Activated T-cell treated with anti-CD3 and anti-CD28 coated beads, Interleukin-2, amount 50 U/mL, for 72 hours (primary cell): ENCODE results near the gene SLC38A3. TPM values are rescaled to one million over a fixed set of nuclear protein-coding genes. Genes with fewer than 3 reads are reported as not detected.
"Not testable (repeated sequence)": the region's sequence is repeated elsewhere in the genome, so short reads cannot be mapped to it uniquely, and the experiment has no call there.

ENCODE experiments used
- ATAC-seq, 2 donors: fragments of 150-1000 bp; cut with Tn5 transposase; replicated peaks in 1 of 2; 2 replicates each; pipeline ENCODE4 v1.10.0; 2021; ENCODE audit warnings: moderate library complexity in 2 of 2, mild to moderate bottlenecking in 1 of 2
- DNase-seq, 2 donors: peaks; one replicate each; pipeline ENCODE4 v3.0.0; 2021 to 2022; ENCODE audit warnings: mixed read lengths in 1 of 2
- H3K27ac Mint-ChIP-seq: one replicate; pipeline ENCODE4 v1.8.0; 2022; ENCODE audit warnings: mild to moderate bottlenecking, moderate library complexity, mixed read lengths
- H3K27me3 Mint-ChIP-seq: one replicate; pipeline ENCODE4 v1.8.0; 2022; ENCODE audit warnings: low read depth, mixed read lengths
- H3K36me3 Mint-ChIP-seq, 2 donors: one replicate each; pipeline ENCODE4 v1.8.0; 2022; ENCODE audit warnings: mixed read lengths in 2 of 2, mild to moderate bottlenecking in 1 of 2; ENCODE audit not compliant: insufficient read depth in 2 of 2
- H3K4me1 Mint-ChIP-seq: one replicate; pipeline ENCODE4 v1.8.0; 2022; ENCODE audit warnings: low read depth, mixed read lengths
- H3K4me3 Mint-ChIP-seq, 2 donors: one replicate each; pipeline ENCODE4 v1.8.0; 2022; ENCODE audit warnings: mild to moderate bottlenecking in 2 of 2, mixed read lengths in 2 of 2, moderate library complexity in 2 of 2
- H3K9me3 Mint-ChIP-seq, 2 donors: one replicate each; pipeline ENCODE4 v1.8.0; 2022; ENCODE audit warnings: mixed read lengths in 2 of 2
- total RNA-seq, 2 donors: library from RNA; stranded (reverse); gene quantifications; one replicate each; pipeline ENCODE4 v1.2.3, GENCODE V29; 2022

SLC38A3 gene
- total RNA-seq, 2 donors from 2014 or later, result not detected

- Mint-ChIP-seq H3K4me3 (no peak overlapping the region), H3K36me3 (no peaks in the 10 kb centered on the region), H3K4me1 (no peaks in the 10 kb centered on the region), H3K27me3 (peaks cover 39% of the 10 kb centered on the region), H3K9me3 (no peaks in the 10 kb centered on the region), H3K27ac (no peak overlapping the region)
- no peak for ATAC-seq
- DNase-seq, result no peak
Measured at GRCh38 chr3:50202353-50203112, 2.5 kb upstream of the SLC38A3 start.

DNA sequence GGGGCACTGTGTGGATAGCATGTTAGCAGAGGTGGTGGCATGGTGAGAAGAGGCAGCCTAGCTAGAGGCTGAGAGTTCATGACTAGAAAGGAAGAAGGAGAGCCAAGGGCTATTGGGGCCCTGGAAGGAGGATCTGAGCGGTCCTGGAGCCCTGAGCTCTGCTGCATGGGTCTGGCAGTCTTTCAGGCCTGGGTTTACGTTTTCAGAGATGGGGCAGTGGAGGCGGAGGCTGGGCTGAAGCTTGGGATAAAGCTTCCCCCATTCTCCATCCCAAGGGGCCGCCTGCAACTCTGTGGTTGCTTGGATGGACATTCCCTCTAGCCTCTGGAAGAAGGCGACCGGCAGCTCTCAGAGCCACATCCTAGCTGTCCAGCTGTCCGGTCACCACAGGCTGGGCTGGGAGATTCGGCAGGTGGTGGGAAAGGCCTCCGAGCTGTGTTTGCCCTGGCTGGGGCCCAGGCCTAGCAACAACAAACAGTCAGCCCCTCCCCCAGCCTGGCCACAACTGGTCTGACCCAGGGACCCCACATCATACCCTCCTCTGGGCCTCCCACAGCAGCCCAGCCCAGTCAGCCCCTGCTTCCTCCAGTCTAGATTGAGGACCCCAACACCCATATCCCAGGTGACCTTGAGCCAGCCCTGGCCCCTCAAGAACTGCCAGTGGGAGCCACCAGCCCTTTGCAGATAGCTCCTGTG is 1.8 kb upstream of the SLC38A3 start:
- H3K4me1 Mint-ChIP-seq, result no peaks in the 10 kb centered on the region
- DNase-seq (no peak), ATAC-seq (no peak)
- H3K27me3 Mint-ChIP-seq, result peaks cover 38% of the 10 kb centered on the region
- H3K36me3 Mint-ChIP-seq, result no peaks in the 10 kb centered on the region
- no peak overlapping the region for H3K27ac Mint-ChIP-seq
- H3K9me3 Mint-ChIP-seq, result no peaks in the 10 kb centered on the region
- no peak overlapping the region for H3K4me3 Mint-ChIP-seq

DNA sequence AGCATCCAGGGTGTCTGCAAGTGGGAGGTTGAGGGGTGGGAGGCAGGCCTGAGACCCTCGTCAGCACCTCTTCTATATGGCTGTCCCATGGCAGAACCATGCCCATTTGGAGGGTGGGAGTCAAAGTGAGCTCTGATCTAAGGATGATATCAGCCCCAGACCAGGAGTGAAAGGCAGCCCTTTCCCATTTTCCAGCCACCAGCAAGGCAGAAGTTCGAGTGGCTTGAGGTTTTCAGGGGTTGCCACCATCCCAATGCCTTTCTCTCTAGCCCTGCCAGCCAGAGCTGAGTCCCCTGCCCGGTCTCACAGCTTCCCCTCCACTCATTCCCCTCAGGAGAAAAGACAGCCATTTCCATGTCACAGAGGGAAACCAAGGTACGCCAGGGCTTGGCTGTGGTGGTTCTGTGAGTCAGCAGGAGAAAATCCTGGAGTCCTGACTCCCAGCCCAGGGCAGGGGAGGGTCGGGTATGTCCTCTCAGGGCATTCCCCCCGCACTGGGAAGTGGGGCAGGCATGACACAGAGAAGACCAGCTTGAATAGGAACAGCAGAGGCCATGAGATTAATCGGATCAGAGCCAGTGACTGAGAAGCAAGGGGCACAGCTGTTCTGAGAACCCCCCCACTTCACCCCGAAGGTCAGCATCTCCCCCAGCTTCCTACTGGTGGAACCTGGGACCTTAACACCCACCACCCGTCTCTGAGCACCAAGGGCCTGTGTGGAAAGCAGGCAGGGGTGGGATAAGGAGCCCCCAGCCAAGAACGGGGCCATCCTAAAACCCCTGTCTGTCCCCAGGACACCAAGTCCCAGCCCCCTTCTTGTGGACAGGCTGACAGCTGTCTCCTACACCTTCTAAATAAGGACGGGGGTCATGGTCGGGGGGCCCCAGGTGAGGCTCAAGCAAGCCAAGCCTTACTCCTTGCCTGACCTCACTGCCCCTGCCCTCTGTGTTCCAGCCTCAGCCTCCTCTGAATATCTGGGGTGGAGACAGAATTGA is 965 bp upstream of the SLC38A3 start:
- H3K4me1 Mint-ChIP-seq, result no peaks in the 10 kb centered on the region
- H3K9me3 Mint-ChIP-seq, result no peaks in the 10 kb centered on the region
- no peak overlapping the region for H3K27ac Mint-ChIP-seq

DNA sequence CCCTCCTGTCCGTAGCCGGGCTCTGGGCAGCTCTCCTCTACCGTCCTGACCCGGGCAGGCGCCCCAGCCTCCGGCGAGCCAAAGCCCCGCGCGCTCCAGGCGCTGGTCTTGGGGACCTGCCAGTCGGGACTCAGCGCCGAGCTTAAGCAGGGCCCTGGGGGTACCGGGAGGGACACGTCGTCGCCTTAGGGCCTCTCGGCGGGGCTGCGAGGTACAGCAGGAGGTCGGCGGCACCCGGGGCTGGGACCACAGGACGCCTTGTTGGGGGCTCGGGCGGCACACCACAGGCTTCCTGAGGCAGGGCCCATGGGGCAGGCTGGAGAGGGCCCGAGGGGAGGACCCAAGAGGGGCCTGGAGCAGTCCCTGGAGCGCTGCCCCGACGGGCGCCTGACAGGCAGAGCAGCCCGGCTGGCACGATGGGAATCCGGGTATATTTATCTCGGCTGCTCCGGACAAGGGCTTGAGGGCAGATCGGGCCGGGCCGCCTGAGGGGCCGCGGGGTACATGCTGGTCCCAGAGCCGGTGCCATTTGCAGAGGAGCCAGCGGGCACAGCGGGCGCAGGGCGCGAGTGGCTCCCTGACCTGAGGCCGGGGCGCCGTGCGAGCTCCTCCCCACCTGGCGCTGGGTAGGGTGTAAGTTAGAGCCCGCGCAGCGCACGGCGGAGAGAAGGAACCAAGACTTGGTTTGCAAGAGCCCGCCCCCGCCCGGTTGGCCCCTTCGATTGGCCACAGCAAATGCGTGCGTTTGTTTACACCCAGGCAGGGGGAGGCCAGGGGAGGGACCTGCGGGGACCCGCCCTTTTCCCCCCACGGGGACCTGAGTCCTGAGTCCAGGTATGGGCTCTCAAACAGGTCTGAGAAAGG is 574 bp downstream of the SLC38A3 start:
- DNase-seq (peak; percentile 46 to 48), ATAC-seq (peak; percentile 68 to 71)
- Mint-ChIP-seq H3K27me3 (peaks cover 32% of the 10 kb centered on the region), H3K4me3 (peak overlapping the region; percentile 55 to 61), H3K9me3 (no peaks in the 10 kb centered on the region), H3K36me3 (no peaks in the 10 kb centered on the region), H3K27ac (no peak overlapping the region), H3K4me1 (no peaks in the 10 kb centered on the region)

More for the DNA sequence above, 965 bp upstream of the SLC38A3 start:
- no peak for DNase-seq
- Mint-ChIP-seq H3K27me3 (peaks cover 36% of the 10 kb centered on the region), H3K36me3 (no peaks in the 10 kb centered on the region), H3K4me3 (no peak overlapping the region)
- ATAC-seq, result no peak

DNA sequence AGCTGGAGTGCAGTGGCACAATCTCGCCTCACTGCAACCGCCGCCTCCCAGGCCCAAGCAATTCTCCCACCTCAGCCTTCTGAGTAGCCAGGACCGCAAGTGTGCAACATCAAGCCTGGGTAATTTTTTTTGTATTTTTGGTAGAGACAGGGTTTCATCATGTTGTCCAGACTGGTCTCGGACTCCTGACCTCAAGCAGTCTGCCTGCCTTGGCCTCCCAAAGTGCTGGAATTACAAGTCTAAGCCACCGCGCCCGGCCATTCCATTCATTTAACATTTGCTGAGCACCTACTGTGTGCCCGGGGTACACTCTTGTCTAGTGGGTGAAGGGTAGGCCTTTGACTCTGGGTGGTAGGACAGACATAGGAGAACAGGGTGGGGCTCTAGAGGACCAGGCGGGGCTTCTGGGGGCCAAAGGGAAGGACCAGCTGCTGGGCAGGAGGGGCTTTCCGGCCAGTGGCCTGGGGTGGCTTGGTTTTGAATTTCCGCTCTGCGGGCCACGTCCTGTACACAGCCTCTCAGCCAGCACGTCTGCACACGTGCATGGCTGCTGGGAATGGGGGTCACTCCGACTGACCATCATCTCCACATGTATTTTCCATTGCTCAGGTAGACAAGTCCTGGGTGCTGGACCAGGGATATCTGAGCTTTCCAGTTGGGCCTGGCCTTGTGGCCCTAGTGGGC is 2.4 kb downstream of the SLC38A3 start:
- H3K36me3 Mint-ChIP-seq, result no peaks in the 10 kb centered on the region
- no peaks in the 10 kb centered on the region for H3K9me3 Mint-ChIP-seq
- no peak overlapping the region for H3K4me3 Mint-ChIP-seq
- H3K4me1 Mint-ChIP-seq, result no peaks in the 10 kb centered on the region
- no peak overlapping the region for H3K27ac Mint-ChIP-seq
- DNase-seq (no peak), ATAC-seq (no peak)
- H3K27me3 Mint-ChIP-seq, result peaks cover 30% of the 10 kb centered on the region

DNA sequence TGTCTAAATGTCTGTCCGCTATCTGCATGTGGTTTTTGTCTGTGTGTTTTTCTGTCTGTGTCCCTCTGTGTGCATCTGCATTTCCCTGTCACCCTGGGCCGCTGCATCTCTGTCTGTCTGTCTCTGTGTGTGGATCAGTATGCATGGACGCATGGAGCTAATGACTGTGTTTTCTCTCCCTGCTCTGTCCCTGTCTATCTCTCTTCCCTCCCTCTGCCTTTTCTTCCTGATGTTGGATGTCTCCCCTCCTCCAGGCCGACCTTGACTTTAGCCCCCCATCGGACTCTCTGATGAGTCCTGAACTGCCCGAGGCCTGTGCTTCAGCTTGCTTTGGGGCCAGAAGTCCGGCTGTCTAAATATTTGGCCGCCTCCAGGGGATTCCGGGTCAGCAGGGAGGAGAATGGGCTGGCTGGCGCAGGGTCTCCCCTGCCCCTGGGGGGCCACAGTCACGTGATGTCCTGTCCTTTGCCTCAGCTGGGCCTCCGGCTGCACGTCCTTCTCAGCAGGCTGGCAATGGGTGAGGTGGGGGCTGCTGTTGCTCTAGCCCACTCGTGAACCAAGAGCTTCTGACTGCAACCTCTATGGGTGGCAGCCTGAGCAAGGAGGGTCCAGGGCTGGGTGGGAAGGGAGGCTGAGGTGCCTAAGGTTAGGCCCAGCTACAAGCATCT is 3.7 kb downstream of the SLC38A3 start:
- Mint-ChIP-seq H3K4me3 (no peak overlapping the region), H3K27ac (no peak overlapping the region), H3K9me3 (no peaks in the 10 kb centered on the region), H3K27me3 (peaks cover 17% of the 10 kb centered on the region), H3K4me1 (no peaks in the 10 kb centered on the region), H3K36me3 (no peaks in the 10 kb centered on the region)
- ATAC-seq (no peak), DNase-seq (no peak)

- ATAC-seq (no peak), DNase-seq (no peak)
- H3K9me3 Mint-ChIP-seq, result no peaks in the 10 kb centered on the region
- no peak overlapping the region for H3K4me3 Mint-ChIP-seq
- no peak overlapping the region for H3K27ac Mint-ChIP-seq
- peaks cover 12% of the 10 kb centered on the region for H3K27me3 Mint-ChIP-seq
- H3K36me3 Mint-ChIP-seq, result no peaks in the 10 kb centered on the region
- no peaks in the 10 kb centered on the region for H3K4me1 Mint-ChIP-seq
Measured at GRCh38 chr3:50210176-50210509, 5.1 kb downstream of the SLC38A3 start.

DNA sequence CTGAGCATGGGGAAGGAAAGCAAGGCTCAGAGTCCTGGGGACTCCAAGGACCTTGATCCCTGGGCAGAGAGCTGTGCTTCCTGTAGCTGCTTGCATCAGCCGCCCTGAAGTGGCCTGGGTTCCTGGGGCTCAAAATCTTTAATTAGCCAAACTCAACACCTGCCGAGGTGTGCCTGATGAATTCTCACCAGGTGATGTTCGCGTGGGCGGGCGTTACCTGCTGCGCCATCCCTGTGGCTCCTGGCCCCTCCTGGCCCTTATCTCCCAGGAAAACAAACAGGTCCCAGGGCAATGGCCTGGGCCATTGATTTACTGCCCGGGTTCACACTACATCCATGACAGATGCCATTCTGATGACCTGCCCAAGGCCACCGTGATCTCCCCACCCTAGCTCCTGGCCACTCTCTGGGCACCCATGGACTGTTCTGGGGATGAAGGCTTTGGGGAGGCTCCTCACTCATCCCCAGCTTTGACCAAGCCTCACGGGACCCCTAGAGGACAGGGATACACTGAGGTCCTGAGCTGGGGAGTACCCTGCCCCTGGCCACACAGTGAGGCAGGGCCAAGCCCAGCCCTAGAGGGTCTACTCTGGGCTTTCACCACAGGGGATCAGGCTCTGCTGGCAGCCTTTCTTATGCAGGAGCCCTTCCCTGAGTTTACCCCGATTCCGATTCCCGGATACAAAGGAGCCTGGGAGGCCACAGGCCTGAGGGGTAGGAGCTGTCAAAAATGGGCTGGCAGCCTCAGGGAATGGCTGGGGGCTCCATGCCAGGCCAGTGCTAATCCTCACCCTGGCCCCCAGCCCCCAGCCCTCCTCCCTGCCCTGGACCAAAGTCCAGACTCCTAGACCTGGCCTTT is 5.7 kb downstream of the SLC38A3 start:
- Mint-ChIP-seq H3K36me3 (no peaks in the 10 kb centered on the region), H3K27me3 (peaks cover 12% of the 10 kb centered on the region), H3K4me3 (no peak overlapping the region), H3K27ac (no peak overlapping the region), H3K4me1 (no peaks in the 10 kb centered on the region), H3K9me3 (no peaks in the 10 kb centered on the region)
- ATAC-seq (no peak), DNase-seq (no peak)

- H3K27me3 Mint-ChIP-seq, H3K4me3 Mint-ChIP-seq, H3K27ac Mint-ChIP-seq, ATAC-seq, H3K9me3 Mint-ChIP-seq, DNase-seq, H3K4me1 Mint-ChIP-seq, H3K36me3 Mint-ChIP-seq: not testable (repeated sequence)
Measured at GRCh38 chr3:50211368-50211717, 6.3 kb downstream of the SLC38A3 start.

GRCh38 chr3:50211930-50212329 is 6.9 kb downstream of the SLC38A3 start:
- ATAC-seq (peak; percentile 79 to 84), DNase-seq (peak; percentile 27 to 55)
- Mint-ChIP-seq H3K27ac (no peak overlapping the region), H3K4me3 (no peak overlapping the region), H3K4me1 (no peaks in the 10 kb centered on the region), H3K9me3 (no peaks in the 10 kb centered on the region), H3K36me3 (no peaks in the 10 kb centered on the region), H3K27me3 (peaks cover 2% of the 10 kb centered on the region)

DNA sequence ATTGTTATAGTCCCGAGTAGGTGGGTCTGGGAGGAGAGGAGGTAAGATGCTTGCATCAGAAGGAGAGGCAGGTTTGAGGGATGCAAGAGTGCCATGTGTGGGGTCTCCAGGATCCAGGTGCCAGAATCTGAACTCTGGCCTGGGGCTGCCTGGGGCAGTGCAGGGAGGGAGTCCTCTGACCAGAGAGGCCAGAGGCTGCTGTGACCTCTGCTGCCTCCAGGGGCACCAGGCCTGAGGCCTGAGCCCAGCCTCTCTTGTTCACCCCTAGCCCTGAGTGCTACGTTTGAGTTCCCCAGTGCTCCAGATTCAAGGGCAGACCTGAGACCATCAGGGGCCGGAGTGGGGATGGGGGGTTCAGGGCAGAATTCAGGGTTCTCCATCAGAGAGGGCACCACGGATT is 7.4 kb downstream of the SLC38A3 start:
- H3K4me1 Mint-ChIP-seq, result no peaks in the 10 kb centered on the region
- no peaks in the 10 kb centered on the region for H3K27me3 Mint-ChIP-seq
- DNase-seq, result no peak

More for the DNA sequence above, 7.4 kb downstream of the SLC38A3 start:
- Mint-ChIP-seq H3K27ac (no peak overlapping the region), H3K9me3 (no peaks in the 10 kb centered on the region), H3K36me3 (no peaks in the 10 kb centered on the region), H3K4me3 (no peak overlapping the region)
- peak; percentile 14 to 23 for ATAC-seq
